Iris pigment epithelial cell (primary cell): ENCODE data around the gene BBS4.

Experiments
- DNase-seq: peaks from one replicate; pipeline ENCODE4 v3.0.0-alpha.2; 2011; ENCODE audit warnings: low read depth

The BBS4 gene

DNA sequence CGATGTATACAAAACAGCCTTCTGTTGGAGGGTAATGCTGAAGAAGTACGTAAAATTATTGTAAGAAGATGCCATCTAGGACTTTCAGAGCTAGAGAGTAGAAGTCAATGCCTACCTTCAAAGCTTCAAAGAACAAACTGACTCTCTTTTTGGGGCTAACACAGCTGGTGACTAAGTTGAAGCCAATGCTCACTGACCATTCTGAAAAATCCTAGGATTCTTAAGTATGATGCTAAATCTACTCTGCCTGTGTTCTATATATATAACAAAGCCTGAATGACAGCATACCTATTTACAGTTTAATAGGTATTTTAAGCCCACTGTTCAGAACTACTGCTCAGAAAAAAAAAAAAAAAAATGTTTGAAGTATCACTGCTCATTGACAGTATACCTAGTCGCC lies 78.6 kb downstream of the BBS4 start:
- no peak for DNase-seq

DNA sequence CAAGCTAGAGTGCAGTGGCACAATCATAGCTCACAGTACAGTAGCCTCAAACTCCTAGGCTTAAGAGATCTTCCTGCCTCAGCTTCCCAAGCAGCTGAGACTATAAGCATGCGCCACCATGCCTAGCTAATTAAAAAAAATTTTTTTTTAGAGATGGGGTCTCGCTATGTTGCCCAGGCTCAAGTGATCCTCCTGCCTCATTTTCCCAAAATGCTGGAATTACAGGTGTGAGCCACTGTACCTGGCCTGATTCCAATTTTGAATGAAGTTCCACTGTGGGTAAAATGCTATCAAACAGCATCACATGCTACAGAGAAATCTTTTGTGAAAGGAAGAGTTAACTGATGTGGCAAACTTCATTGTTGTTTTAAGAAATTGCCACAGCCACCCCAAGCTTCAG lies 80.0 kb downstream of the BBS4 start:
- DNase-seq: no peak

DNA sequence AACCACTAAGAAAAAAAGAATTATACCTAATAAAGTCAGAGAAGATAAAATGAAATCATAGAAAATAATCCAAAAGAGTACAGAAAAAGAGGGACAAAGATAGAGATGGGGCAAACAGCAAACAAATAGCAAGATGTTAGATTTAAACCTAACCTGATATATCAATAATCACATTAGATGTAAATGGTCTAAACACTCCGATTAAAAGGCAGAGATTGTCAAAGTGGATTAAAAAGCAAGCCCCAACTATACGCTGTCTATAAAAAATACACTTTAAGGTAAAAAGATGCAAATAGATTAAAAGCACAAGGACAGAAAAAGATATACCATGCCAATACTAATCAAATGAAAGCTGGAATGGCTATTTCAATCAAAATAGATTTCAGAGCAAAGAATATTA lies 80.8 kb downstream of the BBS4 start:
- DNase-seq: no peak

DNA sequence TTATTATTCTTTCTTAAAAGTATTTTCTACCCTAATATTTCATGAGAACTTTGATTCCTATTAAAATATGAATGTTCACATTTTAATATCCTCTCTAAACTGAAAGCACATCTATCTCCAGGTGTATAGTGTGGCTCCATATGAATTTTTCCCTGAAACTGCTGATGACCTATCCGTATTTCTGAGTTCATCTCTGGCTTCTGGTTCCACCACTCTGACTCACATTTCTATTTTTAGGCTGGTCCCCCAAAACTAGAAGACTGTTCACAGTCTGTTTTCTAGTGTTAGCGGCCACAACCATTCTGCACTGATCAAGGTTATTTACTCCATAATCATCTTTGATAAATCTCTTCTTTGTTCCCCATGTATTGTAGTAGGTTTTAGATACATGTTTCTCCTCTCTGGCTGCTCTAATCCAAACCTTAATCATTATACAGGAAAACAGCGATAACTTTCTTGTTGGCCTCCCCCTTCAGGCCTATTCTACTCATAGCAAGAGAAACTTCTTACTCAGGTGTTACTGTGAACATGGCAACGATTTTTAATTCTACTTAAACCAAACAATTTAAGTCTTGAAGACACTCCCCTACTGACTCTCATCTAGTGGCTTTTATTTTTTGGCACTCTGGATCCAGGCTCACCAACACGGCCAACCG lies 84.8 kb downstream of the BBS4 start:
- DNase-seq: peak; percentile 16

DNA sequence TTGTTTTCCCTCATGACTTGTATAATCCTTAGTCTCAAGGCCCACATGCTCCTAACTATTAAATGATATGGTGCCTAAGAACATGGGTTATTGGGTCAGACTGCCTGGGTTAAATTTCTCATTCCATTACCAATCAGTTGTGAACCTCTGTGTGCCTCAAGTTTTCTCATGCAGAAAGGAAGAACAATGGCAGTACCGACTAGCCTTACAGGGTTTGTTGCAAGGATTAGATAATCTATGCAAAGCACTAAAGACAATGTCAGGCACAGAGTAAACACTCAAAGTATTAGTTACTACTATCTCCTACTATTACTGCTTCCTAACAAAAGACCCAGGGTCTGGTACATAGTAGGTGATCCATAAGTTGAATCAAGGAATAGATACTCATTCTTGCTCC lies 85.3 kb downstream of the BBS4 start:
- no peak for DNase-seq

DNA sequence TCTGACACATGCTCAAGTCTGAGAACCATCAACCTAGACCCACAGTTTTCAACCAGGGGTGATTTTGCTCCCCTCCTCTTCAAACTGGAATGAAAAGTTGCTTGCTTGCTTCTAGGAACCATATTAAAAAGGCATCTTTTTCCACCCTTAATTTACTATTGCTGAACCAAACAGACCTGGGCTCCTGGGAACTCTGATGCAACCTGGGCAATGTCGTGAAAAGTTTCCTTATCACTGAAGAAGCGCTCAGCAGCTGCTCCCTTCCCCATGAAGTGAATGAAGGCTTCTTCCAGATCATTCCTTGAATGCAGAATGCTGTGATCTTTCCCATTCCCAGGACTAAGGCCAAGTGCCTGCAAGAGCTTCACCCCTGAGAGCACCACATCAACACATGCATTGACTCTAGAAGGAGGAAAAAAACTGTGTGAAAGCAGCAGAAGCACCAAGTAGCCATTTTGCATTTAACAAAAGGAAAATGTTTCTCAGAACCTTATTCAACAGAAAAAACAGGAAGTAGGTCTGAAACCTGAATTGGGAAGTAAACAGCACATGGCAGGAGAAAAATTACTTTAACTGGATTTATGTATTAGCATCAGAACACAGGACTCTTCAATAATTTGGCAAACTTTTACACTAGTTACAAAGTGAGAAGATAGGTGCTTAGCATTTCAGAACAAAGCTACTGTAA lies 88.8 kb downstream of the BBS4 start:
- DNase-seq: no peak

DNA sequence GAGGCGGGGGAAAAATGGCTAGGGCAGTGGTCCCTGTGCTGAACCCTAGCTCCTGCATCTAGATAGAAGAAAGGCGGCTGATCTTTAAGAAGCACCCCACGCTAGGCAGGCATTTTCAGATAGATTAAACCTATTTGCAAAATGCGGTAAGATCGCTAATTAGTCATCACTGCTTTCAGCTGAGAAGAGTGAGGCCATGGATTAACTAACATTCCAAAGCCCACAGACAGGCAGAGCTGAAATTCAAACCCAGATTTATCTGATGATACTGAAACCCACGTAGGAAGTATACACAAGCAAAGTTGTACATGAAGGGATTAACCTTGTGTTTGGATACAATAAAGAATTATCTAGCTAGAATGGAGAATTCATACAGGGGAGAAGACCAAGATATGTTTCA lies 92.8 kb downstream of the BBS4 start:
- peak; percentile 80 for DNase-seq

DNA sequence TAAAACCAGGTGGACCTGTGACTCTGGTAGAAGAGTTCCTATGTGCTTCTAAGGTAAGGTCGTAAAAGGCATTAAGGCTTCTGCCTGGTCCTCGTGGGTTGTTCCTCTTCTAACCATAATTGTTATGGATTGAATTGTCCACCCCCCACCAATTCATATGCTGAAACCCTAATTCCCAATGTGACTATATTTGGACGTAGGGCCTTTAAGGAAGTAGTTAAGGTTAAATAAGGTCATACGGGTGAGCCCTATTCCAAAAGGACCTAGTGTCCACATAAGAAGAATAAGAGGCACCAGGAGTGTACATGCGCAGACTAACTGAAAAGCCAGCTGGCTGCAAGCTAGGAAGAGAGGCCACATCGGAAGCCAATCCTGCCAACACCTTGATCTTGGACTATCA lies 95.6 kb downstream of the BBS4 start:
- DNase-seq: no peak

DNA sequence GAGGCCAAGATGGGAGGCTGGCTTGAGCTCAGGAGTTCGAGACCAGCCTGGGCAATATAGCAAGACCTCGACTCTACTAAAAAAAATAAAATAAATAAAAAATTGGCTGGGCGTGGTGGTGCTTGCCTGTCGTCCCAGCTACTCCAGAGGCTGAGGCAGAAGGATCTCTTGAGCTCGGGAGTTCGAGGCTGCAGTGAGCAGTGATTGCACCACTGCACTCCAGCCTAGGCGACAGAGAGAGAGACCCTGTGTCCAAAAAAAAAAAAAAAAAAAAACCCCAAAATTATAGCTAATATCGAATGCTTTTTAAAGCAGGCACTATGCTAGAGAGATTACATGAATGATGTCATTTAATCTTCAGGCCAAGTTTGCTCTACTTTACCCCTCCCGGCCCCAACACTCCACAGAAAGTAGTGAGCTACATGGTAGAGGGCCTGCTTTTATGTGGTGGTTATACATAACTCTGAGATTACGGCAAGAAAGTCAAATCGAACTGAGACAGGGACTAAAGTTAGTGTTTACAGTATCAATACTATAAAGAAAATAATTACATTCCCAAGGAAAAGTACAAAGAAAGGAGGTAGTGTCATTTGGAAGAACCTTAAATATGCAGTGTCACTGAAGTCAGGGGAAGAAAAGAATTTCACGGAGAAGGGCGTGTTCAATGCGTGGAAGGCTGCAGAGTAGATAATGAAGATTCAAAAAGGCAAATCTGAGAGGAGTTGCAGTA lies 96.4 kb downstream of the BBS4 start:
- DNase-seq: no peak

DNA sequence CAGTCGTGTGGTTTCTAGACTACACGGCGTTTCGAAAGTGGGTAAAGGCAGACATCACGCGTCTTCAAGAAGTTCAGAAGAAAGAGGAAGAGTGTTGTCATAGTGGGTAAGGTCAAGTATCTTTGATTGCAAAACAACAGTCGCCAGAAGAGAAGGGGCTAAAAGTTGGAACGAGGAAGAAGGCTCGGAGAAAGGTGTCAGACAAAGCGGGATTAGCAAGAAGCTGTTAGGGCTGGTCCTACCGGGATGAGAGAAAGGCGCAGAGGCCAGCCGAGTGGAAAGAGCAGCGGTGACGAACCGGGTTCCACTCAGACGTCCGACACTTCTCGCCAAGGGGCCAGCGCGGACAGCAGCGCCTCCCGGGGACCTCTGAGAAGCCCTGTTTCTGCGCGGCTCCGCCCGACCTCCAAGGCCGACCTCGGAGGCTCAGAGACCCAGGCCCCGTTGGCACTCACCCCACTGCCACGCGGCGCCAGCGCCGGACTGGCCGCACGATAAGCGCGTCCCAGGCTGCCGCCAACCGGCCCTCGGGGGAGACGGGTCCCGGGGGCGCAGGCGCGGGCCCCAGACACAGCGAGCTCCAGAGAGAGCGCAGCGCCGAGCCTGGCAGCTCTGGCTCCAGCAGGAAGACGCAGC lies 97.1 kb downstream of the BBS4 start:
- peak; percentile 80 for DNase-seq

DNA sequence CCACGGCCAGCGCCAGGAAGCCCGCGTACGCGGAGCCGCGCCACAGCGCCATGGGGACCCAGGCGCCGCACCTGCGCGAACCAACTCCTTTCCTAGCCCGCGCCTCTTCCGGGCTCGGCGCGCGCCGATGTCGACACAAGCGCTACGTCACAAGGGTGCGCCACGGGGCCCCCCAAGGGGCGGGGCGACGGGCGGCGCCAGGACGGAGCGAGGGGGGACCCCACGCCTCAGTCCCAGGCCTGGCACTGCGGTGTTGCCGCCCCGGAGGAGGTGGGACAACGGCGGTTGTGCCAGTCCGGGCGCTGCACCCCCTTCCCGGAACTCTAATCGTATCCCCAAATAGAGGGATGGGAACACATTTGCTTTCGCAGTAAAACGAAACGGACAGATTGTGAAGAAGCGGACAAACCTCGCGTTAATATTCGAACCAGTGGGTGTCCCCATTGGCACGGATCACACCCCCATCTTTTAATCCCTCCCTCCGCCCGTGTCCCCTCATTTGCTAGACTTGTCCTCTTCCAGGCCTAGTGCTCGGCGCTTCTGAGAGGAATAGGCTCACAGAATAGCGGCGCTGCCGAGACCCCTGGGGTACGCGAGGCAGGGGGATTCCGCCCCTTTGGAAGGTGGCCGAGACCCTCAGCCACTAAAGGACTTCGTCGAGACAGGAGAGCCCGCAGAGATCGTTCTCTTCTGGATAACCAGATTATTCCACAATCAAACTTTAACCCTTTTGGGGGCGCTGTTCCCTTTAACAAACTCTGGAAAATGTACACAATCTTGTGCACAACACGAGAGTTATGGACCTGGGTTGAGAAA lies 97.8 kb downstream of the BBS4 start, which contains the start of gene ADPGK:
Gene ADPGK, minus strand, starts transcription at position 119 of the 816 bp plus-strand sequence. Its CDS starts 67 bp downstream, at position 52.
- DNase-seq: peak; percentile 91

DNA sequence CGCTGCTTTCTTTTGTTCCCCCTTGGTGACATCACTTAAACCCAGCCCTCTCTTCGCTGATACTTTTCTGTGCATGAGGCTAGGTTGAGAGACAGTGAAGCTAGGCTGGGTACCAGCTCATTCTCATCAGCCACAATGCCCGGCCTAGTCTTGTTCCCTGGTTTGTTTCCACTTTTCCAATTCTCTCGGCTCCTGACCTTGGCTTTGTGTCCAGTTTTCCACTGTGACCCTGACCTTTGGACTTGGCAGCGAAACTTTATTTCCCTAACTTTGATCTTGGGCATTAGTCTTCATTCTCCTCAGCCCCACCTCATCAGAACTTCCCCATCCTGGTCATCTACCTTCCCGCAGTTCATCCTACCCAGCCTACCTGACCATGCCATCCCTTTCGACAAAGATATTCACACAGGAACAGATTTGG lies 98.5 kb downstream of the BBS4 start:
- no peak for DNase-seq

DNA sequence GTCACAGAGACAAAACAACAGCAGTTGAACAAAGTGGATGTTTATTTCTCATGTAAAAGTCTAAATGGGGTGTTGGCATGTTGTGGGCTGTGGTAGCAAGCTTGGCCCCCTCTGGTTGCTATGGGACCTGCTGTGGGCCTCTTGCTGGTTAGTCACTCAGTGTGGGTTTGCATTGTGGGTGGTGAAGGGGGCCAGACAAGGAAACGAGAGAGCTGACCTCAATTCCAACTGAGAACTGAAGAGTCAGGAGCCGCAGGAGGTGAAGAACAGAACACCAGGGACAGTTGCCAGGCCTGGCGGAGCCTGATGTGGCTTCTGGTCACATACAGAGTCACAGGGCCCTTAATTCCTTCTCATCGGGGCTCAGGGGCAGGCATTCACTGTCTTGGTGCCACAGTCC lies 99.4 kb downstream of the BBS4 start:
- DNase-seq: peak; percentile 41

DNA sequence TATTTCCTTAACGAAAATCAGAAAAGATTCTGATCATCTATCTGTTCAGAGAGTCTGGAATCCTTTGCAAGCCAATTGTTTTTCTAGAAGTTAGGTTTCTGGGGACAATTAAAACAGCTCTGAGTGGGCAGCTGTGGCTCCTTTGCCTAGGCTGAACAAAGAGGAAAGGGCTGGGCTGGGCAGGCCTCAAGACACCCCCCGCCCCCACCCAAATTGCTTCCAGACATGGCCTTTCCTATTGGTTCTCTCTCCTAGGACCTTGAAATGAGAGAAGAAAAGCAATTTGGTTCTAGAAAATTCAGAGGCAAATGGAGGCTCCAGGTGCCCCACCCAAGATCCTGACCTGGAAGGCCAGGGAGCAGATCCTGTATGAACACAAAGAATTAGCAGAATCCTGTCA lies 99.8 kb downstream of the BBS4 start:
- DNase-seq: no peak

DNA sequence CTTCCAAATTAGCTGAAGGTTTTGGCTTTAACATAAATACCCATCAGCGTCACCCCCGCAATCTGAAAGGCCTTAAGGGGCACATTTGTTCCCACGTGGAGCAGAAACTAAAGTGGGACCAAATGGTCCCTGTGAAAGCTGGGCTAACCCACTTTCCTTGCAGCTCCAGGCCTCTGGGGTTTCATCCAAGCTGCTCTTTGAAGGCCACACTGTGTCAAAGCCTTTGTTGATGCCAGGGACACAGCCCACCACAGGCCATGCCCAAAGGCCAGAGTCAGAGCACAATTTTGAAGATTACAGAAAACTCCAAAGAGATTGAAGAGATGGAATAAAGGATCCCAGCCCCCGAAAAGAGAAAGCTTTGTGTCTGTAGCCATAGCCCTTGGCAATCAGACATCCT lies 100.2 kb downstream of the BBS4 start:
- no peak for DNase-seq

DNA sequence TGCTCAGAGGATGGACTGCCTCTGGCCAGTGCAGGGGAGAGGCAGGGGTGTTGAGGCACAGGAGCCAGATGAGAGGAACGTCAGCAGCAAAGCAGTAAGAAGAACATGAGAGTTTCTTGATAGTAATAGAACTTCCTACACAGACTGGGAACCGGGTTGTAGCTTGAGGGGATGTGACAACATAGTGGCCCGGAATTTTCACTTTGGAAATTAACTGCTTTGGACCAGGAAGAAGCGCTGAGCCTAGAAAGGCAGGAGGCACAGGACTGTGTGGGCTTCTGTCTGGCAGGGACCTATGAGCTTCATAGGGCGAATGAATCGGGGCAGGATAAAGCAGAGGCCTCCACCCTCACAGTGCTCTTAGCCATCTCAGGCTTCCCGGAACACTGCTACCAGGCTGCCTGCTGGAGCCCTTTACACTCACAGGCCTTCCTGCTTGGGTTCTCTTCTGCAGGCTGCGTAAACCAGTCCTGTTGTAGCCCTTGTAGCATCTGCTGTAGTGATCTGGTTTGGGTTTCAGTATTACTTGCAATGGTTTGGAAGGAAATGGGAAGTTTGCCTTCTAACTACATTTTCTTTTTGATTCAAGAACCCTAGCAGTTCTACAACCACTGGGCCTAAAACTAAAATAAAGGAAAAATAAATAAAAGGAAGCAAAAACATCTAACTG lies 100.8 kb downstream of the BBS4 start:
- DNase-seq: no peak

DNA sequence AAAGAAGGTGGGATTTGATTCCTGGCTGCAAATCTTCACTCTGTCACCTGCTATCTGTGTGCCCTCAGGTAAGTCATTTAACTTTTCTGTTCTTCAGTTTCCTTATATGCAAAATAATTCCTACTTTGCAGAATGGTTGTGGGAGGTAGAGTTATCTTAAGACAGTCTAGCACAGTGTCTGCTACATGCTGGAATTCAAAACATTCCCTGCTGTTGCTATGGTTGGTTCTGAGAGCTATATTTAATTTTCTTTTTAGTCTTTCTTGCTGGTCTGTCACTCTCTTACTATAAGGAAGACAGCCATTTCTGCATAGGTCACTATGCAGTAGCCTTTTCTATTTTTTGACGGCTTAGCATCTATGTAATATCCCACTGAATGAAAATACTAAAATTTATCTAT lies 101.5 kb downstream of the BBS4 start:
- no peak for DNase-seq
